WTC11 (cell line): Measurements from ENCODE around the gene GIGYF2. TPM values are rescaled to one million over a fixed set of nuclear protein-coding genes. Genes with fewer than 3 reads are reported as not detected.

Source experiments
- ATAC-seq: fragments of 200-7000 bp; cut with Tn5 transposase; 2 replicates; pipeline ENCODE4 v1.10.0; 2021; ENCODE audit warnings: mild to moderate bottlenecking, moderate library complexity
- CTCF ChIA-PET: fragments of 300-600 bp; sonication (Branson Sonifier 250); formaldehyde crosslinking; loops from one replicate; lab custom pipeline; 2021; ENCODE audit warnings: antibody characterized with exemption; lab: Charles Lee
- POLR2A ChIA-PET: fragments of 350-600 bp; sonication (Branson Sonifier 250); formaldehyde crosslinking; loops from one replicate; lab custom pipeline; 2021; ENCODE audit warnings: antibody characterized with exemption; lab: Charles Lee
- DNase-seq: peaks from one replicate; pipeline ENCODE4 v3.0.0; 2021; ENCODE audit warnings: low spot score
- H3K27ac Mint-ChIP-seq: 2 replicates; pipeline ENCODE4 v1.8.0; 2021; ENCODE audit warnings: mixed read lengths
- H3K27me3 Mint-ChIP-seq: 2 replicates; pipeline ENCODE4 v1.8.0; 2021; ENCODE audit warnings: low read depth, mild to moderate bottlenecking, moderate library complexity, mixed read lengths
- H3K36me3 Mint-ChIP-seq: 2 replicates; pipeline ENCODE4 v1.8.0; 2021; ENCODE audit warnings: mixed read lengths
- H3K4me1 Mint-ChIP-seq: 2 replicates; pipeline ENCODE4 v1.8.0; 2022; ENCODE audit warnings: mixed read lengths
- H3K4me3 Mint-ChIP-seq: 2 replicates; pipeline ENCODE4 v1.8.0; 2021; ENCODE audit warnings: mild to moderate bottlenecking, moderate library complexity, mixed read lengths
- H3K9me3 Mint-ChIP-seq: 2 replicates; pipeline ENCODE4 v1.8.0; 2021; ENCODE audit warnings: mixed read lengths
- AFF4 ChIP-seq: sonication (generic); formaldehyde crosslinking; IDR thresholded peaks from 2 replicates; pipeline ENCODE4 v1.8.1; 2023; ENCODE audit warnings: mild to moderate bottlenecking, missing genetic modification reagents, borderline replicate concordance
- ARID4B ChIP-seq: sonication (generic); formaldehyde crosslinking; IDR thresholded peaks from 2 replicates; pipeline ENCODE4 v1.8.0; 2023; ENCODE audit warnings: missing genetic modification reagents, mild to moderate bottlenecking, borderline replicate concordance
- CBFB ChIP-seq: sonication (generic); formaldehyde crosslinking; IDR thresholded peaks from 2 replicates; pipeline ENCODE4 v1.8.1; 2022; ENCODE audit warnings: mild to moderate bottlenecking, low read depth, missing genetic modification reagents
- CREM ChIP-seq: sonication (generic); formaldehyde crosslinking; IDR thresholded peaks from 2 replicates; pipeline ENCODE4 v1.8.1; 2022; ENCODE audit warnings: mild to moderate bottlenecking, missing genetic modification reagents, moderate library complexity
- E2F5 ChIP-seq: sonication (generic); formaldehyde crosslinking; IDR thresholded peaks from 2 replicates; pipeline ENCODE4 v1.8.1; 2022; ENCODE audit warnings: mild to moderate bottlenecking, moderate library complexity, missing genetic modification reagents
- FOXP1 ChIP-seq: sonication (generic); formaldehyde crosslinking; IDR thresholded peaks from 2 replicates; pipeline ENCODE4 v1.8.0; 2022; ENCODE audit warnings: missing genetic modification reagents, mild to moderate bottlenecking, moderate library complexity, borderline replicate concordance
- GRHL2 ChIP-seq: fragments of 250-450 bp; sonication (Bioruptor Pico); IDR thresholded peaks from 2 replicates; pipeline ENCODE4 v1.8.0; 2022; ENCODE audit warnings: mild to moderate bottlenecking, moderate library complexity; ENCODE audit not compliant: insufficient replicate concordance, severe bottlenecking
- GTF2I ChIP-seq: fragments of 250-450 bp; sonication (Bioruptor Pico); conservative IDR thresholded peaks from 2 replicates; pipeline ENCODE4 v1.4.0; 2021; ENCODE audit warnings: mild to moderate bottlenecking
- HMGA2 ChIP-seq: fragments of 250-450 bp; sonication (Bioruptor Pico); IDR thresholded peaks from 2 replicates; pipeline ENCODE4 v1.4.0; 2021; ENCODE audit warnings: mild to moderate bottlenecking, moderate library complexity
- IRF2 ChIP-seq: sonication (generic); formaldehyde crosslinking; IDR thresholded peaks from 2 replicates; pipeline ENCODE4 v1.8.0; 2022; ENCODE audit warnings: low read depth, missing genetic modification reagents, borderline replicate concordance
- MLX ChIP-seq: sonication (generic); formaldehyde crosslinking; IDR thresholded peaks from 2 replicates; pipeline ENCODE4 v1.8.1; 2023; ENCODE audit warnings: mild to moderate bottlenecking, missing genetic modification reagents, moderate library complexity
- NFATC4 ChIP-seq: fragments of 250-450 bp; sonication (Bioruptor Pico); IDR thresholded peaks from 2 replicates; pipeline ENCODE4 v1.9.0; 2021; ENCODE audit warnings: mild to moderate bottlenecking
- NFE2L1 ChIP-seq: sonication (generic); formaldehyde crosslinking; IDR thresholded peaks from 2 replicates; pipeline ENCODE4 v1.8.1; 2023; ENCODE audit warnings: missing genetic modification reagents
- NR3C1 ChIP-seq: sonication (generic); formaldehyde crosslinking; conservative IDR thresholded peaks from 2 replicates; pipeline ENCODE4 v1.8.1; 2023; ENCODE audit warnings: low read depth, mild to moderate bottlenecking, missing genetic modification reagents
- PRRX2 ChIP-seq: fragments of 250-450 bp; sonication (Bioruptor Pico); IDR thresholded peaks from 2 replicates; pipeline ENCODE4 v1.8.0; 2021; ENCODE audit warnings: mild to moderate bottlenecking
- SMAD4 ChIP-seq: sonication (generic); formaldehyde crosslinking; IDR thresholded peaks from 2 replicates; pipeline ENCODE4 v1.8.0; 2022; ENCODE audit warnings: mild to moderate bottlenecking, missing genetic modification reagents
- SOX15 ChIP-seq: fragments of 250-450 bp; sonication (Bioruptor Pico); IDR thresholded peaks from 2 replicates; pipeline ENCODE4 v1.9.0; 2021; ENCODE audit warnings: mild to moderate bottlenecking
- ZBTB21 ChIP-seq: sonication (generic); formaldehyde crosslinking; IDR thresholded peaks from 2 replicates; pipeline ENCODE4 v1.8.1; 2023; ENCODE audit warnings: mild to moderate bottlenecking, missing genetic modification reagents, borderline replicate concordance
- ZNF121 ChIP-seq: sonication (generic); formaldehyde crosslinking; IDR thresholded peaks from 2 replicates; pipeline ENCODE4 v1.8.0; 2023; ENCODE audit warnings: missing genetic modification reagents
- ZNF138 ChIP-seq: sonication (generic); formaldehyde crosslinking; conservative IDR thresholded peaks from 2 replicates; pipeline ENCODE4 v1.8.1; 2022; ENCODE audit warnings: mild to moderate bottlenecking, moderate library complexity, missing genetic modification reagents
- ZNF232 ChIP-seq: sonication (generic); formaldehyde crosslinking; IDR thresholded peaks from 2 replicates; pipeline ENCODE4 v1.8.0; 2022; ENCODE audit warnings: mild to moderate bottlenecking, missing genetic modification reagents
- ZNF263 ChIP-seq: sonication (generic); formaldehyde crosslinking; IDR thresholded peaks from 2 replicates; pipeline ENCODE4 v1.8.1; 2022; ENCODE audit warnings: low read depth, mild to moderate bottlenecking, moderate library complexity, missing genetic modification reagents
- ZNF317 ChIP-seq: sonication (generic); formaldehyde crosslinking; IDR thresholded peaks from 2 replicates; pipeline ENCODE4 v1.8.1; 2023; ENCODE audit warnings: low read depth, mild to moderate bottlenecking, moderate library complexity, missing genetic modification reagents, borderline replicate concordance
- total RNA-seq: library from RNA; stranded (reverse); gene quantifications from 3 replicates; pipeline ENCODE4 v1.2.3, GENCODE V29; 2021
- TF ChIP-seq, protein P1 (sequence below): sonication (generic); formaldehyde crosslinking; IDR thresholded peaks from 2 replicates; pipeline ENCODE4 v1.8.1; 2023; ENCODE audit warnings: mild to moderate bottlenecking, missing genetic modification reagents
- TF ChIP-seq, protein P2 (sequence below): fragments of 250-450 bp; sonication (Bioruptor Pico); IDR thresholded peaks from 2 replicates; pipeline ENCODE4 v1.9.0; 2021; ENCODE audit warnings: moderate library complexity, mild to moderate bottlenecking, inconsistent platforms, borderline replicate concordance

Gene GIGYF2
- total RNA-seq, 1 experiment from 2014 or later, result 53.1 TPM

- Mint-ChIP-seq H3K36me3 (no peaks in the 10 kb centered on the region), H3K9me3 (no peaks in the 10 kb centered on the region), H3K27ac (no peak overlapping the region), H3K4me3 (no peak overlapping the region), H3K27me3 (peaks cover 3% of the 10 kb centered on the region; the same call in 1 of the 2 replicates), H3K4me1 (no peaks in the 10 kb centered on the region)
- no peak for ATAC-seq
- DNase-seq, result no peak
- ChIA-PET POLR2A (interaction anchor here (0.6 kb wide), 1 partner anchor 507 kb away, joined by 6 read pairs; no protein-coding TSS in a partner anchor), CTCF (no interaction called here)
- TF ChIP-seq GTF2I (CRISPR knock-in tag) (no peak), PRRX2 (CRISPR knock-in tag) (no peak), IRF2 (CRISPR knock-in tag) (no peak), NFE2L1 (CRISPR knock-in tag) (no peak), NFATC4 (CRISPR knock-in tag) (no peak), FOXP1 (CRISPR knock-in tag) (no peak), ZNF138 (no peak), MLX (CRISPR knock-in tag) (no peak), E2F5 (CRISPR knock-in tag) (no peak), ZNF263 (CRISPR knock-in tag) (no peak), NR3C1 (CRISPR knock-in tag) (no peak), CREM (CRISPR knock-in tag) (no peak), SOX15 (CRISPR knock-in tag) (no peak), GRHL2 (CRISPR knock-in tag) (no peak), SMAD4 (no peak), ZNF121 (CRISPR knock-in tag) (no peak), ZNF232 (no peak), ZBTB21 (CRISPR knock-in tag) (no peak)
- TF ChIP-seq, protein P1, sequence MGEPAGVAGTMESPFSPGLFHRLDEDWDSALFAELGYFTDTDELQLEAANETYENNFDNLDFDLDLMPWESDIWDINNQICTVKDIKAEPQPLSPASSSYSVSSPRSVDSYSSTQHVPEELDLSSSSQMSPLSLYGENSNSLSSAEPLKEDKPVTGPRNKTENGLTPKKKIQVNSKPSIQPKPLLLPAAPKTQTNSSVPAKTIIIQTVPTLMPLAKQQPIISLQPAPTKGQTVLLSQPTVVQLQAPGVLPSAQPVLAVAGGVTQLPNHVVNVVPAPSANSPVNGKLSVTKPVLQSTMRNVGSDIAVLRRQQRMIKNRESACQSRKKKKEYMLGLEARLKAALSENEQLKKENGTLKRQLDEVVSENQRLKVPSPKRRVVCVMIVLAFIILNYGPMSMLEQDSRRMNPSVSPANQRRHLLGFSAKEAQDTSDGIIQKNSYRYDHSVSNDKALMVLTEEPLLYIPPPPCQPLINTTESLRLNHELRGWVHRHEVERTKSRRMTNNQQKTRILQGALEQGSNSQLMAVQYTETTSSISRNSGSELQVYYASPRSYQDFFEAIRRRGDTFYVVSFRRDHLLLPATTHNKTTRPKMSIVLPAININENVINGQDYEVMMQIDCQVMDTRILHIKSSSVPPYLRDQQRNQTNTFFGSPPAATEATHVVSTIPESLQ (CRISPR knock-in tag), result no peak
- TF ChIP-seq, protein P2, sequence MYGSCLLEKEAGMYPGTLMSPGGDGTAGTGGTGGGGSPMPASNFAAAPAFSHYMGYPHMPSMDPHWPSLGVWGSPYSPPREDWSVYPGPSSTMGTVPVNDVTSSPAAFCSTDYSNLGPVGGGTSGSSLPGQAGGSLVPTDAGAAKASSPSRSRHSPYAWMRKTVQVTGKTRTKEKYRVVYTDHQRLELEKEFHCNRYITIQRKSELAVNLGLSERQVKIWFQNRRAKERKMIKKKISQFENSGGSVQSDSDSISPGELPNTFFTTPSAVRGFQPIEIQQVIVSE (CRISPR knock-in tag), result no peak
Measured at GRCh38 chr2:232681527-232681926, 15.6 kb upstream of the GIGYF2 start.

DNA sequence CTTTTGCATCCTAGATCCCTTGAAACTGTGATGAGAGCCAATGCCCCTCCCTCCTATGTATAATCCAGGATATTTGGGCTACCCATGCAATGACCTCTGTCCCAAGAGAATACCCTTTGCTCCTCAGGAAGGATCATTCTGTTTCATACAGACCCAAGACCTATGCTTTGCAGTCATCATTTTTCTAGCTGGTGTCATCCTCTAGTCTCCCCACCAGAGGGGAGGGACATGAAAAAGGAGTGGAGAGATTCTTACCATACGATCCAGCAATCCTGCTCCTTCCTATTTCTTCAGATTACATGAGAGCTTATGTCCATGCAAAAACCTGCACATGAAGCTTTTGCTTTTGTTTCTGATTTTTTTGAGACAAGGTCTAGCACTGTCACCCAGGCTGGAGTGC, 13.8 kb upstream of the GIGYF2 start:
- POLR2A ChIA-PET, result no interaction called here
- TF ChIP-seq NR3C1 (CRISPR knock-in tag) (no peak), CBFB (no peak), HMGA2 (no peak), ARID4B (no peak), ZNF232 (no peak), ZNF317 (CRISPR knock-in tag) (no peak), AFF4 (CRISPR knock-in tag) (no peak)

More for the DNA sequence above, 13.8 kb upstream of the GIGYF2 start:
- Mint-ChIP-seq H3K4me3 (no peak overlapping the region), H3K9me3 (no peaks in the 10 kb centered on the region), H3K27ac (no peak overlapping the region), H3K4me1 (no peaks in the 10 kb centered on the region), H3K36me3 (no peaks in the 10 kb centered on the region), H3K27me3 (peaks cover 3% of the 10 kb centered on the region; the same call in 1 of the 2 replicates)
- DNase-seq (no peak), ATAC-seq (no peak)
- CTCF ChIA-PET, result interaction anchor here (0.6 to 1.5 kb wide), 4 partner anchors 12 to 446 kb away, joined by 3 to 4 read pairs (median 3); partner anchors contain the start of gene EFHD1
